ENCODE data around the gene GOLGA8J.
"Not testable (repeated sequence)": the region's sequence is repeated elsewhere in the genome, so short reads cannot be mapped to it uniquely, and the experiment has no call there.

The GOLGA8J gene, protein sequence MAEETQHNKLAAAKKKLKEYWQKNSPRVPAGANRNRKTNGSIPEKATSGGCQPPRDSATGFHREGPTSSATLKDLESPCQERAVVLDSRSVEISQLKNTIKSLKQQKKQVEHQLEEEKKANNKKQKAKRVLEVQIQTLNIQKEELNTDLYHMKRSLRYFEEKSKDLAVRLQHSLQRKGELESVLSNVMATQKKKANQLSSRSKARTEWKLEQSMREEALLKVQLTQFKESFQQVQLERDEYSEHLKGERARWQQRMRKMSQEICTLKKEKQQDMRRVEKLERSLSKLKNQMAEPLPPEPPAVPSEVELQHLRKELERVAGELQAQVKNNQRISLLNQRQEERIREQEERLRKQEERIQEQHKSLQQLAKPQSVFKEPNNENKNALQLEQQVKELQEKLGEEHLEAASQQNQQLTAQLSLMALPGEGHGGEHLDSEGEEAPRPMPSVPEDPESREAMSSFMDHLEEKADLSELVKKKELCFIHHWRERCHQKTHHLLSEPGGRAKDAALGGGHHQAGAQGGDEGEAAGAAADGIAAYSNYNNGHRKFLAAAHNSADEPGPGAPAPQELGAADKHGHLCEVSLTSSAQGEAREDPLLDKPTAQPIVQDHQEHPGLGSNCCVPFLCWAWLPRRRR

DNA sequence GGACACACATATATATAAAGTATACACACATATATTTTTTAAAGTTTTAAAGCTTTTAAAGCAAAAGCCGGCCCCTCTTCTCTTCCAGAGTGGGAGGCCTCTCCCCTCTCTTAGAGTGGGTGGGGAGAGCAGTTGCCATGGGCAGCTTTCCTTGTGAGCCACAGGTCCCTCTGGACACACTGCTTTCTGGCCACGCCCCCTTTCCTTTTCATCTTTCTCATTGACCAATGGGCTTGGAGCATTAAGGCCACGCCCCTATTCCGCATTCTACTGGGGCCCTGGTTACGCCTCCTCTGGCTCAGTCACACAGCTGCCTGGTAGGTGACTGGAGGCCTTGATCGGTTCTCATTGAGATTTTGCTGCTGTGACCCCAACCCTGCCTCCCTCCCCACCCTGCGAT lies at the start of gene GOLGA8J:
Gene GOLGA8J (plus strand): TSS at position 301 of the 400 bp plus-strand sequence. CDS start 98 bp downstream, at position 399.
- not testable (repeated sequence) for DNase-seq (ENCODE audit: low read depth, low spot score); H3K9ac ChIP-seq (ENCODE audit: insufficient read length); H3K27ac ChIP-seq; H3K9me3 ChIP-seq (ENCODE audit: low read depth, low read length); H3K4me3 ChIP-seq; H3K36me3 ChIP-seq (ENCODE audit: insufficient read depth, low read length)

DNA sequence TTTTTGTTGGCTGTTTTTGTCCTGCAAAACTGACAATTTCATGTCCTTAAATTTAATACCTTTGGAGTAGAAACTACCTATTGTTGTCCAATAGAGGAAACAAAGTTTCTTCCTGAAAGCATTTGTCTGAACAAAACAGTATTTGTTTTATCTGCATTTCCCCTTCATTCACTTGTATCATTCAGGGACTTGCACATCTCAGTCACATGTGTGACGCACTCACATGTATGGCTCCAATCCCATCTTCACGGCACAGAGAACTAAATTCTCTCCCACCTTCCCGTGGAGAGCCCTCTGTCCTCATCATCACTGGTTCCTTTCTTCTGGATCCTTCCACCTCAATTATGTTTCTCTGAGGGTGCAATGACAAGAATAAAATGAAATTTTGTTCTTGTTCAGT lies 49.5 kb upstream of the GOLGA8J start:
- TF ChIP-seq FOXP2 (optimal IDR thresholded peaks at IDR 0.05; ENCODE audit: control extremely low read depth, extremely low read length, insufficient read depth) (no peak), POLR2AphosphoS5 (IDR thresholded peaks at IDR 0.05; ENCODE audit: borderline replicate concordance, low read depth, low read length) (no peak), EZH2 (IDR thresholded peaks at IDR 0.05) (no peak)
- Histone ChIP-seq H3K4me3 (no peak overlapping the region), H3K9me3 (ENCODE audit: low read depth, low read length) (no peaks in the 10 kb centered on the region), H3K36me3 (ENCODE audit: insufficient read depth, low read length) (no peaks in the 10 kb centered on the region), H3K27ac (no peak overlapping the region), H3K9ac (ENCODE audit: insufficient read length) (no peak overlapping the region)
- DNase-seq (ENCODE audit: low read depth, low spot score), result no peak

DNA sequence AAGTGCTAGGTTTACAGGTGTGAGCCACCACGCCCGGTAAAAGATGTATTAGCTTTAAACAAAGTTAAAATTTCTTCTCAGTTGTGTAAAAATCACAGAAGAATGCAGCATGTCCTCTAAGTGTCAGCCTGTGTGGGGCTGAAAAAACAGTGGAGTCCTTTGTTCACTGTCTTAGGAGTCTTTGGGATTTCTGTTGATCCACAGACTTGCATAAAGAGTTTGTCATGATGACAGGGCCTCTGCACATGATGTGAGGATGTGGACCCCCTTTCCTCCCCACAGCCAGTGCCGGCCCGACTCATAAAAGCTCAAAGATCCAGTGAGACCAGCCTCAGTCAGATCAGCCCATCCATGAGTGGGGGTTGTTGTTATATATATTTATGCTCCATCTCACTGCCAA lies 49.0 kb upstream of the GOLGA8J start:
- H3K36me3 ChIP-seq (ENCODE audit: insufficient read depth, low read length), result no peaks in the 10 kb centered on the region
- H3K9ac ChIP-seq (ENCODE audit: insufficient read length), result no peak overlapping the region
- H3K4me3 ChIP-seq, result no peak overlapping the region
- no peak overlapping the region for H3K27ac ChIP-seq
- no peak for DNase-seq (ENCODE audit: low read depth, low spot score)
- TF ChIP-seq FOXP2 (optimal IDR thresholded peaks at IDR 0.05; ENCODE audit: control extremely low read depth, extremely low read length, insufficient read depth) (no peak), POLR2AphosphoS5 (IDR thresholded peaks at IDR 0.05; ENCODE audit: borderline replicate concordance, low read depth, low read length) (no peak), EZH2 (IDR thresholded peaks at IDR 0.05) (no peak)
- H3K9me3 ChIP-seq (ENCODE audit: low read depth, low read length), result no peaks in the 10 kb centered on the region

DNA sequence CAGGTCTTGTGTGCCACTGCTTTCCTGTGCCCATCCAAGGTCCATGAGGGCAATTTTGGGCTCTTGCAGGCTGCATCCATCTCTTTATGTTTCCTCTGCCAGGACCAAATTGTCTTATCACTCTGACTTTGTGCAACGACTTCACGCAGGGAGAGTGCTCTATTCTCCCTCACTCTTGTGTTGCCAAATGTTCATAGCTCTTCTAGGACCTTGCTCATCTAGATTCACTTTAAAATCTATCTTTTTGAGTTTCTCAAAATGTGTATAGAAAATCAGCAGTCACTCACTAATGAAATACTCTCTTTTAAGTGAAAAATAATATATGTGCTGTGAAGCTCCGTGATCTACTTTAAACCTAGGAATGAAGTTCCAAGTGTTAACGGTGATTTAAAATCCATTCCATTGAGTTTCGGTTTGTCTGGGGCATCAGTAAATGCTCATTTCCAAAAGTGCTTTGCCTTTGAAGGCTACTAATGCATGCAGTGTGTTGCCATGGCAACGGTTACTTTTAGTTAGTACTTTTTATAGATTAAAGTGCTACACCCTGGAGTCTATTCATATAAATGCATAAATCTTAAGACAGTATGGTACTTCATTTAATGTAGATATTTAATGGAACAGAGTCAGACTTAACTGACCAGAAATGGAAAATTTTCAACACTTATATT lies 46.6 kb upstream of the GOLGA8J start:
- Histone ChIP-seq H3K27ac (no peak overlapping the region), H3K4me3 (no peak overlapping the region), H3K9me3 (ENCODE audit: low read depth, low read length) (no peaks in the 10 kb centered on the region), H3K36me3 (ENCODE audit: insufficient read depth, low read length) (no peaks in the 10 kb centered on the region), H3K9ac (ENCODE audit: insufficient read length) (no peak overlapping the region)
- TF ChIP-seq POLR2AphosphoS5 (IDR thresholded peaks at IDR 0.05; ENCODE audit: borderline replicate concordance, low read depth, low read length) (no peak), EZH2 (IDR thresholded peaks at IDR 0.05) (no peak), FOXP2 (optimal IDR thresholded peaks at IDR 0.05; ENCODE audit: control extremely low read depth, extremely low read length, insufficient read depth) (no peak)
- DNase-seq (ENCODE audit: low read depth, low spot score), result no peak

DNA sequence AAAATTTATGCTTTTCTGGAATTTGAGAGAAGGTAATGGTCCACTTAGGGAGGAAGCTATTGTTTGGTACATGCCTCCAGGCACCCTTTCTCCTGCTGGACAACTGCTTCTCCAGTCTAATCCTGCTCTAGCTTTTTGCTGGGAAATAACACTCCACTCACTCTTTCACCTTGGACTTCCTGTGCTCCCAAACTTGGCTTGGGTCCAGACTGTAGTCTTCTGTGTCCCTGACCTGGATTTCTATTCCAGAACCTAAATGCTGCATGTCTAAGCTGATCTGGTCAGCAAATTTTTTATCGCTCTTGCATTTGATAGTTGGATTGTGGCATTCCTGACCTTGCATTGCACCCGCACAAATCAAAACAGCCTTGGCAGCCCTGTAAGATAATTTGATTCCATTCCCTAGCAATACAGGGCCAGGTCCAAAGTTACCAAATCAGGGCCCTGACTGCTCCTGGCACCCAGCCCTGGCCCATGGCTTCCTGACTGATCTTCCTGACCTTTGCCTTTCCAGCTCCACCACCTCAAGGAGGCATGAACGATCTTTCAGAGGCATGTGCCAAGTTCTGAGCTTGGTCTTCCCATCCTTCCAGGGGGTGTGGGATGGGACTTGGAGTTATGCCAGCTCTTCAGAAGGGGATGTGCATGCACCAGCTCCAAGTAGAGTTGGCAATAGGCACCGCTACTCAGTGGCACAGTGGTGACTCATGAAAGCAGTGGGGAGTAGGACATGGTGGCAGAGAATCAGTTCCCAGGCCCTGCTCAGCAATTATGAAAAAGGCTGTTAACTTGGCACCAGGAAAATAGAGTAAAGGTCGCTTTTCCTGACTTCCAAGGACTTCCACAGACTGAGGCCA lies 43.9 kb upstream of the GOLGA8J start:
- H3K9me3 ChIP-seq (ENCODE audit: low read depth, low read length), result no peaks in the 10 kb centered on the region
- H3K4me3 ChIP-seq, result no peak overlapping the region
- no peak for DNase-seq (ENCODE audit: low read depth, low spot score)
- no peak for TF ChIP-seq POLR2AphosphoS5 (IDR thresholded peaks at IDR 0.05; ENCODE audit: borderline replicate concordance, low read depth, low read length)
- no peak for TF ChIP-seq FOXP2 (optimal IDR thresholded peaks at IDR 0.05; ENCODE audit: control extremely low read depth, extremely low read length, insufficient read depth)
- no peak for TF ChIP-seq EZH2 (IDR thresholded peaks at IDR 0.05)
- no peak overlapping the region for H3K27ac ChIP-seq
- no peak overlapping the region for H3K9ac ChIP-seq (ENCODE audit: insufficient read length)
- no peaks in the 10 kb centered on the region for H3K36me3 ChIP-seq (ENCODE audit: insufficient read depth, low read length)

DNA sequence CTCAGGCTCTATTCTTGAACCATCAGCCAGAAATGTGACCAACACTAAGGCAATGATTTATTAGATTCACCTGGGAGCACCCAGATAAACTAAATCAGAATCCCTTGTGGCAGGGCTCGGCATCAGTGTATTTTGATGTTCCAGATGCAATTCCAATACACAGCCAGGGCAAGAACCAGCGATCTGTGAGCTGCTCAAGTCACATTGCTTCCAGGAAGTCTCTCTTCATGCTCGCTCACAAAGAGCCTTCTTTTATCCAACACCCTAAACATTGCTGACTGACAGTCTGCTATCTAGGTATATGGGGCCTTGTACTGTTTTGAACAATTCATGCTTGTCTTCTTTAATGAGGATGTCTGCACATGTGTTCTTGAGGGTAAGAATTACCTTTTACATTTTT lies 40.9 kb upstream of the GOLGA8J start:
- Histone ChIP-seq H3K9ac (ENCODE audit: insufficient read length) (no peak overlapping the region), H3K9me3 (ENCODE audit: low read depth, low read length) (no peaks in the 10 kb centered on the region), H3K27ac (no peak overlapping the region), H3K36me3 (ENCODE audit: insufficient read depth, low read length) (no peaks in the 10 kb centered on the region), H3K4me3 (no peak overlapping the region)
- no peak for TF ChIP-seq POLR2AphosphoS5 (IDR thresholded peaks at IDR 0.05; ENCODE audit: borderline replicate concordance, low read depth, low read length)
- no peak for TF ChIP-seq EZH2 (IDR thresholded peaks at IDR 0.05)
- no peak for TF ChIP-seq FOXP2 (optimal IDR thresholded peaks at IDR 0.05; ENCODE audit: control extremely low read depth, extremely low read length, insufficient read depth)
- no peak for DNase-seq (ENCODE audit: low read depth, low spot score)

DNA sequence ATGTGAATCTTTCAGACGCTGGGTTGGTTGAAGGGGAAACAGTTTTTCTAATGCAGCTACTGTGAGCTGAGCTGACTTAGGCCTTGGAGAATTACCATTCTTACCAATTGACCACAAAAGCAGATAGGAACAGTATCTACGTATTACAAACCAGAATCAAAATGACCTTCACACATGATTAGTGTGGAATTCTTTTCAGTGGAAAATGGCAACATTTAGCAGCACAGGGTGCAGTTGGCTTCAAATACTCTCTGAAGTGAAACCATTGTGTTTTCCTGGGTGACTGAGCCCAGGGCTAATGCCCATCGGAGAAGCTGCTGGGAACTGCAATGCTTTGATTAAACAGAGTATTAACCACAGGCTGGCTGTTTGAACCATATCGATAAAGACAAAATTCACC lies 40.2 kb upstream of the GOLGA8J start:
- no peak for DNase-seq (ENCODE audit: low read depth, low spot score)
- Histone ChIP-seq H3K36me3 (ENCODE audit: insufficient read depth, low read length) (no peaks in the 10 kb centered on the region), H3K27ac (no peak overlapping the region), H3K9ac (ENCODE audit: insufficient read length) (no peak overlapping the region), H3K9me3 (ENCODE audit: low read depth, low read length) (no peaks in the 10 kb centered on the region), H3K4me3 (no peak overlapping the region)
- no peak for TF ChIP-seq FOXP2 (optimal IDR thresholded peaks at IDR 0.05; ENCODE audit: control extremely low read depth, extremely low read length, insufficient read depth)
- TF ChIP-seq POLR2AphosphoS5 (IDR thresholded peaks at IDR 0.05; ENCODE audit: borderline replicate concordance, low read depth, low read length), result no peak
- TF ChIP-seq EZH2 (IDR thresholded peaks at IDR 0.05), result no peak

DNA sequence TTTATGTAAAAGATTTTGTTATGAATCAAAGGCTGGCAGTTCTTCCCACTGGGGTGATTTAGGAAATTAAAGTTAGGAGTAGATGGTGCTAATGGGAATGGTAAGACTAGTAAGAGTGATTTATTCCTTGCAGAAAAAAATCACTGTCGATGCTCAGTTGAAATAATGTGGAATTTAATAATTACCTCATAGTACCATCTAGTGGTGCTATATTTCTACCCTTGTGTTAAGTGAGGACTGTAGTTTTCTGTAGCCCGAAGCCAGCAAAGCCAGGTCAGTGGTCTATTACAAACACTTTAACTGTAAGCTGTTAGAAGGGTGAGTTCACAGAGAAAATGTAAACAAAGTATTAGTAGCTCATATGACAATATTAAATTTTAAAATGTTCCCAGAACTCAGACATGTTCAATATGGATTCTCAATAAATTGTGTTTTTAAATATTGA lies 39.5 kb upstream of the GOLGA8J start:
- no peak for DNase-seq (ENCODE audit: low read depth, low spot score)

More for the DNA sequence above, 39.5 kb upstream of the GOLGA8J start:
- Histone ChIP-seq H3K9me3 (ENCODE audit: low read depth, low read length) (no peaks in the 10 kb centered on the region), H3K9ac (ENCODE audit: insufficient read length) (no peak overlapping the region), H3K4me3 (no peak overlapping the region), H3K36me3 (ENCODE audit: insufficient read depth, low read length) (no peaks in the 10 kb centered on the region), H3K27ac (no peak overlapping the region)
- TF ChIP-seq FOXP2 (optimal IDR thresholded peaks at IDR 0.05; ENCODE audit: control extremely low read depth, extremely low read length, insufficient read depth) (no peak), EZH2 (IDR thresholded peaks at IDR 0.05) (no peak), POLR2AphosphoS5 (IDR thresholded peaks at IDR 0.05; ENCODE audit: borderline replicate concordance, low read depth, low read length) (no peak)
